HepG2 (cell line): ENCODE data around the gene L2HGDH.

Source experiments
- EZH2 ChIP-seq: conservative IDR thresholded peaks from 2 replicates; pipeline ENCODE4 v1.6.1; 2012; ENCODE audit warnings: mild to moderate bottlenecking, low read depth, low read length, moderate library complexity
- NFYB ChIP-seq: sonication (generic); formaldehyde crosslinking; IDR thresholded peaks from 2 replicates; pipeline ENCODE4 v1.4.0; 2020; ENCODE audit warnings: missing genetic modification reagents
- RAD21 ChIP-seq: fragments of 450-650 bp; formaldehyde crosslinking; IDR thresholded peaks from 2 replicates; pipeline ENCODE4 v1.5.0; 2020; ENCODE audit warnings: mild to moderate bottlenecking
- ZNF329 ChIP-seq: sonication (generic); formaldehyde crosslinking; IDR thresholded peaks from 2 replicates; pipeline ENCODE4 v1.9.0; 2021; ENCODE audit warnings: low read depth, mild to moderate bottlenecking, missing genetic modification reagents
- ZNF713 ChIP-seq: sonication (generic); formaldehyde crosslinking; IDR thresholded peaks from 2 replicates; pipeline ENCODE4 v1.4.0; 2020; ENCODE audit warnings: mild to moderate bottlenecking, missing genetic modification reagents
- TF ChIP-seq, protein P1 (sequence below): sonication (generic); formaldehyde crosslinking; IDR thresholded peaks from 2 replicates; pipeline ENCODE4 v1.5.0; 2020; ENCODE audit warnings: mild to moderate bottlenecking, missing genetic modification reagents, moderate library complexity

GRCh38 chr14:50333014-50333509 lies 21.0 kb upstream of the L2HGDH start:
- TF ChIP-seq EZH2 (no peak), ZNF713 (CRISPR knock-in tag) (no peak), ZNF329 (CRISPR knock-in tag) (no peak), RAD21 (no peak), NFYB (no peak)
- TF ChIP-seq, protein P1, sequence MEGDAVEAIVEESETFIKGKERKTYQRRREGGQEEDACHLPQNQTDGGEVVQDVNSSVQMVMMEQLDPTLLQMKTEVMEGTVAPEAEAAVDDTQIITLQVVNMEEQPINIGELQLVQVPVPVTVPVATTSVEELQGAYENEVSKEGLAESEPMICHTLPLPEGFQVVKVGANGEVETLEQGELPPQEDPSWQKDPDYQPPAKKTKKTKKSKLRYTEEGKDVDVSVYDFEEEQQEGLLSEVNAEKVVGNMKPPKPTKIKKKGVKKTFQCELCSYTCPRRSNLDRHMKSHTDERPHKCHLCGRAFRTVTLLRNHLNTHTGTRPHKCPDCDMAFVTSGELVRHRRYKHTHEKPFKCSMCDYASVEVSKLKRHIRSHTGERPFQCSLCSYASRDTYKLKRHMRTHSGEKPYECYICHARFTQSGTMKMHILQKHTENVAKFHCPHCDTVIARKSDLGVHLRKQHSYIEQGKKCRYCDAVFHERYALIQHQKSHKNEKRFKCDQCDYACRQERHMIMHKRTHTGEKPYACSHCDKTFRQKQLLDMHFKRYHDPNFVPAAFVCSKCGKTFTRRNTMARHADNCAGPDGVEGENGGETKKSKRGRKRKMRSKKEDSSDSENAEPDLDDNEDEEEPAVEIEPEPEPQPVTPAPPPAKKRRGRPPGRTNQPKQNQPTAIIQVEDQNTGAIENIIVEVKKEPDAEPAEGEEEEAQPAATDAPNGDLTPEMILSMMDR (CRISPR knock-in tag) = no peak
